G401 (cell line): Measurements from ENCODE around the gene SPRED2. TPM values are rescaled to one million over a fixed set of nuclear protein-coding genes. Genes with fewer than 3 reads are reported as not detected.

Experiments
- DNase-seq: peaks from one replicate; pipeline ENCODE4 v3.0.0-alpha.2; 2015; ENCODE audit warnings: low spot score
- in situ Hi-C: cut with HindIII; loops from 2 replicates; pipeline ENCODE4 v1.10.0; 2016; ENCODE audit warnings: low sequenced_read_pairs, mixed read lengths
- total RNA-seq: library from RNA; depleted of rRNA; stranded (reverse); fragments of >200 nt; shearing (Covaris generic); gene quantifications from 2 replicates; pipeline ENCODE4 v1.2.3, GENCODE V29; 2014

The SPRED2 gene
- total RNA-seq, 1 experiment from 2014 or later = 7.5 TPM

GRCh38 chr2:65450393-65450792, 18.0 kb upstream of the SPRED2 start:
- no peak for DNase-seq
- in situ Hi-C loops = no loop called here

GRCh38 chr2:65443509-65444186, 11.2 kb upstream of the SPRED2 start:
- in situ Hi-C loops = loop anchor here (25.0 kb wide), 1 partner anchor 94 kb away; no protein-coding TSS in a partner anchor

GRCh38 chr2:65442420-65443020, 10.1 kb upstream of the SPRED2 start:
- in situ Hi-C loops = loop anchor here (25.0 kb wide), 1 partner anchor 95 kb away; no protein-coding TSS in a partner anchor
- no peak for DNase-seq

More at GRCh38 chr2:65443509-65444186, 11.2 kb upstream of the SPRED2 start:
- no peak for DNase-seq

- no peak for DNase-seq
- in situ Hi-C loops = loop anchor here (25.0 kb wide), 1 partner anchor 99 kb away; no protein-coding TSS in a partner anchor
Observed at GRCh38 chr2:65438137-65438899, 5.9 kb upstream of the SPRED2 start.

GRCh38 chr2:65437392-65438135, 5.2 kb upstream of the SPRED2 start:
- in situ Hi-C loops = loop anchor here (25.0 kb wide), 1 partner anchor 100 kb away; no protein-coding TSS in a partner anchor
- DNase-seq = no peak

- in situ Hi-C loops = loop anchor here (25.0 kb wide), 1 partner anchor 100 kb away; no protein-coding TSS in a partner anchor
- no peak for DNase-seq
Observed at GRCh38 chr2:65436824-65437221, 4.4 kb upstream of the SPRED2 start.

GRCh38 chr2:65436169-65436823, 3.9 kb upstream of the SPRED2 start:
- peak; percentile 80 for DNase-seq
- in situ Hi-C loops = loop anchor here (25.0 kb wide), 1 partner anchor 101 kb away; no protein-coding TSS in a partner anchor

- in situ Hi-C loops = loop anchor here (25.0 kb wide), 1 partner anchor 102 kb away; no protein-coding TSS in a partner anchor
- DNase-seq = peak; percentile 80
Observed at GRCh38 chr2:65435625-65436168, 3.3 kb upstream of the SPRED2 start.

- in situ Hi-C loops = loop anchor here (25.0 kb wide), 1 partner anchor 103 kb away; no protein-coding TSS in a partner anchor
- no peak for DNase-seq
Observed at GRCh38 chr2:65434592-65435241, 2.3 kb upstream of the SPRED2 start.

GRCh38 chr2:65431421-65432226, 775 bp downstream of the SPRED2 start:
- in situ Hi-C loops = loop anchor here (25.0 kb wide), 1 partner anchor 106 kb away; no protein-coding TSS in a partner anchor
- peak; percentile 56 for DNase-seq

GRCh38 chr2:65430603-65431420, 1.6 kb downstream of the SPRED2 start:
- peak; percentile 92 for DNase-seq
- in situ Hi-C loops = loop anchor here (25.0 kb wide), 1 partner anchor 106 kb away; no protein-coding TSS in a partner anchor

- DNase-seq = peak; percentile 72
- in situ Hi-C loops = loop anchor here (25.0 kb wide), 1 partner anchor 107 kb away; no protein-coding TSS in a partner anchor
Observed at GRCh38 chr2:65429786-65430602, 2.4 kb downstream of the SPRED2 start.

- in situ Hi-C loops = loop anchor here (25.0 kb wide), 1 partner anchor 110 kb away; no protein-coding TSS in a partner anchor
- DNase-seq = no peak
Observed at GRCh38 chr2:65427532-65427931, 4.9 kb downstream of the SPRED2 start.

- DNase-seq = no peak
- in situ Hi-C loops = loop anchor here (25.0 kb wide), 1 partner anchor 112 kb away; no protein-coding TSS in a partner anchor
Observed at GRCh38 chr2:65425276-65425675, 7.1 kb downstream of the SPRED2 start.

GRCh38 chr2:65424391-65424790, 8.0 kb downstream of the SPRED2 start:
- in situ Hi-C loops = no loop called here
- no peak for DNase-seq
